Immature natural killer cell (primary cell): ENCODE results near the gene HELB. TPM values are rescaled to one million over a fixed set of nuclear protein-coding genes. Genes with fewer than 3 reads are reported as not detected.

Experiments used
- polyA plus RNA-seq, 3 donors: library from polyadenylated mRNA; unstranded; fragments of 300-500 nt; fragmentation: Illumina TruSeq; gene quantifications; one replicate each; pipeline ENCODE4 v1.2.3, GENCODE V29; 2021

Gene HELB
- polyA plus RNA-seq, 3 donors from 2014 or later = 8.3 to 13.7 (median 10.5) TPM

Other genes with a start within 250 kb of the HELB start
- gene LLPH, start 171.7 kb upstream of the HELB start, polyA plus RNA-seq = 10 to 100 TPM; 34.9 to 44.1 (median 36.4) TPM
- 100 to 1,000 TPM; 314 to 540 (median 336) TPM for gene TMBIM4, start 132.5 kb upstream of the HELB start, polyA plus RNA-seq
- 1 to 10 TPM in 1 of 3 donors, under 1 TPM in 1, not detected in 1; 0.53 to 1.2 TPM for gene IRAK3, start 113.3 kb upstream of the HELB start, polyA plus RNA-seq